GM12878 (cell line): ENCODE results near the gene CMSS1. TPM values are rescaled to one million over a fixed set of nuclear protein-coding genes. Genes with fewer than 3 reads are reported as not detected.

ENCODE experiments used
- ATF7 ChIP-seq: fragments of 450-650 bp; IDR thresholded peaks from 2 replicates; pipeline ENCODE4 v1.6.1; 2016; ENCODE audit warnings: low read depth, mild to moderate bottlenecking
- CHD4 ChIP-seq: fragments of 200-600 bp; sonication (generic); IDR thresholded peaks from 2 replicates; pipeline ENCODE4 v1.6.1; 2016; ENCODE audit warnings: mild to moderate bottlenecking
- CREM ChIP-seq: IDR thresholded peaks from 2 replicates; pipeline ENCODE4 v1.6.1; 2014; ENCODE audit warnings: antibody characterized with exemption, low read depth
- DPF2 ChIP-seq: fragments of 450-650 bp; IDR thresholded peaks from 2 replicates; pipeline ENCODE4 v1.6.1; 2017; ENCODE audit warnings: mild to moderate bottlenecking
- FOXK2 ChIP-seq: fragments of 450-650 bp; IDR thresholded peaks from 2 replicates; pipeline ENCODE4 v1.6.1; 2017; ENCODE audit warnings: mild to moderate bottlenecking, moderate library complexity
- FOXM1 ChIP-seq: IDR thresholded peaks from 2 replicates; pipeline ENCODE4 v1.6.1; 2012; ENCODE audit warnings: low read depth, mild to moderate bottlenecking, inconsistent platforms, low read length, moderate library complexity
- HDAC2 ChIP-seq: fragments of 200-600 bp; sonication (generic); IDR thresholded peaks from 2 replicates; pipeline ENCODE4 v1.6.1; 2017
- IKZF1 ChIP-seq: fragments of 450-650 bp; conservative IDR thresholded peaks from 2 replicates; pipeline ENCODE4 v1.6.1; 2017; ENCODE audit warnings: antibody characterized with exemption, mild to moderate bottlenecking
- MEF2B ChIP-seq: fragments of 450-650 bp; IDR thresholded peaks from 2 replicates; pipeline ENCODE4 v1.6.1; 2018; ENCODE audit warnings: mild to moderate bottlenecking, moderate library complexity; ENCODE audit not compliant: partially characterized antibody, poor library complexity, severe bottlenecking
- NR2C1 ChIP-seq: fragments of 450-650 bp; IDR thresholded peaks from 2 replicates; pipeline ENCODE4 v1.6.1; 2017; ENCODE audit warnings: antibody characterized with exemption, mild to moderate bottlenecking, moderate library complexity
- PRDM15 ChIP-seq: fragments of 450-650 bp; formaldehyde crosslinking; IDR thresholded peaks from 2 replicates; pipeline ENCODE4 v1.4.0; 2020; ENCODE audit warnings: mild to moderate bottlenecking, moderate library complexity
- SKIL ChIP-seq: fragments of 450-650 bp; IDR thresholded peaks from 2 replicates; pipeline ENCODE4 v1.6.1; 2017; ENCODE audit warnings: mild to moderate bottlenecking, low read depth, inconsistent platforms; ENCODE audit not compliant: poor library complexity, severe bottlenecking
- SMAD5 ChIP-seq: IDR thresholded peaks from 2 replicates; pipeline ENCODE4 v1.6.1; 2016; ENCODE audit warnings: antibody characterized with exemption, low read depth
- WRNIP1 ChIP-seq: IDR thresholded peaks from 2 replicates; pipeline ENCODE4 v1.6.1; 2011; ENCODE audit warnings: low read depth, low read length, improper control_type of control experiment, borderline replicate concordance
- polyA plus RNA-seq, 11 experiments: library from polyadenylated mRNA; depleted of rRNA in 4 of 11; unstranded in 6 of 11; stranded (reverse) in 5 of 11; fragments of >200 nt; fragmentation: Nextera tagmentation in 4 of 11; fragmentation: Illumina TruSeq in 1 of 11; extraction: Ambion mirVana in 4 of 11; extraction: Trizol in 1 of 11; gene quantifications; 1 replicate in 1 of 11; 2 replicates in 10 of 11; pipeline versions ENCODE4 v1.2.1 to v1.2.3, GENCODE V29; 2011 to 2016; ENCODE audit warnings: inconsistent platforms in 2 of 11, missing spikeins in 2 of 11, low read depth in 1 of 11
- total RNA-seq, 4 experiments: library from RNA; depleted of rRNA in 3 of 4; stranded (reverse); fragments of >200 nt in 3 of 4; fragmentation: Illumina TruSeq in 1 of 4; extraction: Trizol in 1 of 4; gene quantifications; 2 replicates each; pipeline versions ENCODE4 v1.2.1 to v1.2.3, GENCODE V29; 2013 to 2021
- TF ChIP-seq, protein P1 (sequence below): fragments of 450-650 bp; IDR thresholded peaks from 2 replicates; pipeline ENCODE4 v1.6.1; 2016; ENCODE audit warnings: mild to moderate bottlenecking, moderate library complexity, borderline replicate concordance
- TF ChIP-seq, protein P2 (sequence below): IDR thresholded peaks from 2 replicates; pipeline ENCODE4 v1.6.1; 2012; ENCODE audit warnings: low read depth, low read length, improper control_type of control experiment
- TF ChIP-seq, protein P3 (sequence below): fragments of 450-650 bp; IDR thresholded peaks from 2 replicates; pipeline ENCODE4 v1.6.1; 2016; ENCODE audit warnings: mild to moderate bottlenecking

CMSS1 gene
- total and polyA plus RNA-seq, 10 of the 15 experiments (the other 5 are each of a cell fraction or from before 2014, with no cell fraction given) = 31.0 to 118 (median 70.1) TPM

DNA sequence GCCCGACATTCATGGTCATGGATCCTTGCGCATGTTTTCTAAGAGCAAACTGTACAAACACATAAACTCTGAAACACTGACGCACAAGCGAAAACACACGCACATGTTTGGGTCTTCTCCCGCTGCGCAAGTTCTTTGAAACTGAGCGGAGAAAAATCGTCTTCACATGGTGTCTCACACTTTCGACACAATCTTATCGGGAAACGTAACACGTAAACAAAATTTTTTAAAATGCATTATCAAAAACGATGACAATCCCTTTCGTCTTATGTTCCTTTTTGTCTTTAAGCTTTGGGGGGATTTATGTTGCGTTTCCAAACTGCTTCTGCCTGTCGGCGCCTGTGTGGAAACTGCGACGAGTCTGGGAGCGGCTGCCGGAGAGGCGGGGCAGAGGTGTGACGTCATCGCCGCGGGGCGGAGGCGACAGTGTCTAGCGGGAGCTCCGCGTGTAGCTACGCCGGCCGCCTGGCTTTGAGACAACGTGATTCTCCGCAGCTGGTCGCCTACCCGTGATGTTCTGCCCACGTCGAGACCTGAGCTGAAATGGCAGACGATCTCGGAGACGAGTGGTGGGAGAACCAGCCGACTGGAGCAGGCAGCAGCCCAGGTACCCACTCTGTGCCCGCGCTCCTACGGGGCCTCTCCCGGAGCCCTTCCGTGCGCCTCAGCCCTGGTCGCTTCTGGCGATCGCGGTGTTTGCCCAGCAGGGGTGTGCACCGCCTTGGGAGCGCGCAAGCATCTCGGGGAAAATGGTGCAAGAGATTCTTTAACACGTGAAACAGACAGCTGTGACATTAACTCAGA lies at the start of gene CMSS1 (continued):
- TF ChIP-seq, protein P1, sequence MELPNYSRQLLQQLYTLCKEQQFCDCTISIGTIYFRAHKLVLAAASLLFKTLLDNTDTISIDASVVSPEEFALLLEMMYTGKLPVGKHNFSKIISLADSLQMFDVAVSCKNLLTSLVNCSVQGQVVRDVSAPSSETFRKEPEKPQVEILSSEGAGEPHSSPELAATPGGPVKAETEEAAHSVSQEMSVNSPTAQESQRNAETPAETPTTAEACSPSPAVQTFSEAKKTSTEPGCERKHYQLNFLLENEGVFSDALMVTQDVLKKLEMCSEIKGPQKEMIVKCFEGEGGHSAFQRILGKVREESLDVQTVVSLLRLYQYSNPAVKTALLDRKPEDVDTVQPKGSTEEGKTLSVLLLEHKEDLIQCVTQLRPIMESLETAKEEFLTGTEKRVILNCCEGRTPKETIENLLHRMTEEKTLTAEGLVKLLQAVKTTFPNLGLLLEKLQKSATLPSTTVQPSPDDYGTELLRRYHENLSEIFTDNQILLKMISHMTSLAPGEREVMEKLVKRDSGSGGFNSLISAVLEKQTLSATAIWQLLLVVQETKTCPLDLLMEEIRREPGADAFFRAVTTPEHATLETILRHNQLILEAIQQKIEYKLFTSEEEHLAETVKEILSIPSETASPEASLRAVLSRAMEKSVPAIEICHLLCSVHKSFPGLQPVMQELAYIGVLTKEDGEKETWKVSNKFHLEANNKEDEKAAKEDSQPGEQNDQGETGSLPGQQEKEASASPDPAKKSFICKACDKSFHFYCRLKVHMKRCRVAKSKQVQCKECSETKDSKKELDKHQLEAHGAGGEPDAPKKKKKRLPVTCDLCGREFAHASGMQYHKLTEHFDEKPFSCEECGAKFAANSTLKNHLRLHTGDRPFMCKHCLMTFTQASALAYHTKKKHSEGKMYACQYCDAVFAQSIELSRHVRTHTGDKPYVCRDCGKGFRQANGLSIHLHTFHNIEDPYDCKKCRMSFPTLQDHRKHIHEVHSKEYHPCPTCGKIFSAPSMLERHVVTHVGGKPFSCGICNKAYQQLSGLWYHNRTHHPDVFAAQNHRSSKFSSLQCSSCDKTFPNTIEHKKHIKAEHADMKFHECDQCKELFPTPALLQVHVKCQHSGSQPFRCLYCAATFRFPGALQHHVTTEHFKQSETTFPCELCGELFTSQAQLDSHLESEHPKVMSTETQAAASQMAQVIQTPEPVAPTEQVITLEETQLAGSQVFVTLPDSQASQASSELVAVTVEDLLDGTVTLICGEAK = peak; percentile 86
- TF ChIP-seq HDAC2 = peak; percentile 30; the same call in 1 of the 2 replicates
- TF ChIP-seq CREM = peak; percentile 97
- no peak for TF ChIP-seq WRNIP1
- no peak for TF ChIP-seq CHD4
- TF ChIP-seq SMAD5 = 0 out of 2 replicates have a peak, but pooled peaks have one; percentile 60
- peak; percentile 34 for TF ChIP-seq MEF2B
- TF ChIP-seq, protein P2, sequence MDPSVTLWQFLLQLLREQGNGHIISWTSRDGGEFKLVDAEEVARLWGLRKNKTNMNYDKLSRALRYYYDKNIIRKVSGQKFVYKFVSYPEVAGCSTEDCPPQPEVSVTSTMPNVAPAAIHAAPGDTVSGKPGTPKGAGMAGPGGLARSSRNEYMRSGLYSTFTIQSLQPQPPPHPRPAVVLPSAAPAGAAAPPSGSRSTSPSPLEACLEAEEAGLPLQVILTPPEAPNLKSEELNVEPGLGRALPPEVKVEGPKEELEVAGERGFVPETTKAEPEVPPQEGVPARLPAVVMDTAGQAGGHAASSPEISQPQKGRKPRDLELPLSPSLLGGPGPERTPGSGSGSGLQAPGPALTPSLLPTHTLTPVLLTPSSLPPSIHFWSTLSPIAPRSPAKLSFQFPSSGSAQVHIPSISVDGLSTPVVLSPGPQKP = peak; percentile 38; the same call in 1 of the 2 replicates
- peak; percentile 72 for TF ChIP-seq FOXK2
- TF ChIP-seq FOXM1 = peak; percentile 71; the same call in 1 of the 2 replicates
- no peak; the same call in 1 of the 2 replicates for TF ChIP-seq NR2C1
- TF ChIP-seq IKZF1 = peak; percentile 83
- TF ChIP-seq ATF7 = peak; percentile 99
- no peak for TF ChIP-seq PRDM15 (CRISPR knock-in tag)
- TF ChIP-seq, protein P3, sequence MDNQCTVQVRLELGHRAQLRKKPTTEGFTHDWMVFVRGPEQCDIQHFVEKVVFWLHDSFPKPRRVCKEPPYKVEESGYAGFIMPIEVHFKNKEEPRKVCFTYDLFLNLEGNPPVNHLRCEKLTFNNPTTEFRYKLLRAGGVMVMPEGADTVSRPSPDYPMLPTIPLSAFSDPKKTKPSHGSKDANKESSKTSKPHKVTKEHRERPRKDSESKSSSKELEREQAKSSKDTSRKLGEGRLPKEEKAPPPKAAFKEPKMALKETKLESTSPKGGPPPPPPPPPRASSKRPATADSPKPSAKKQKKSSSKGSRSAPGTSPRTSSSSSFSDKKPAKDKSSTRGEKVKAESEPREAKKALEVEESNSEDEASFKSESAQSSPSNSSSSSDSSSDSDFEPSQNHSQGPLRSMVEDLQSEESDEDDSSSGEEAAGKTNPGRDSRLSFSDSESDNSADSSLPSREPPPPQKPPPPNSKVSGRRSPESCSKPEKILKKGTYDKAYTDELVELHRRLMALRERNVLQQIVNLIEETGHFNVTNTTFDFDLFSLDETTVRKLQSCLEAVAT = peak; percentile 83
- TF ChIP-seq DPF2 = peak; percentile 46; the same call in 1 of the 2 replicates
- TF ChIP-seq SKIL = peak; percentile 97
